NCI-H345 treated with DMSO at 0.1 percent for 48 hours (cell line): ENCODE data around the gene R3HDM4.

Experiments
- DNase-seq: peaks from one replicate; lab custom pipeline; 2025; ENCODE audit not compliant: unreplicated experiment; lab: John Stamatoyannopoulos, UW

R3HDM4 gene

GRCh38 chr19:917323-918151 is 4.5 kb upstream of the R3HDM4 start, which contains the start of gene KISS1R:
Gene KISS1R, plus strand, starts transcription at chr19:917333. Its CDS starts 170 bp downstream, at chr19:917503.
- no peak for DNase-seq

- DNase-seq, result no peak
Observed at GRCh38 chr19:916645-917322, 3.8 kb upstream of the R3HDM4 start.

- DNase-seq, result no peak
Observed at GRCh38 chr19:912181-913079, 589 bp downstream of the R3HDM4 start.

- DNase-seq, result no peak
Observed at GRCh38 chr19:911197-912033, 1.6 kb downstream of the R3HDM4 start.

- no peak for DNase-seq
Observed at GRCh38 chr19:907183-907853, 5.7 kb downstream of the R3HDM4 start.

GRCh38 chr19:906480-906879 is 6.5 kb downstream of the R3HDM4 start:
- no peak for DNase-seq

- DNase-seq, result no peak
Observed at GRCh38 chr19:904545-904944, 8.5 kb downstream of the R3HDM4 start.

GRCh38 chr19:903266-903797 is 9.7 kb downstream of the R3HDM4 start:
- no peak for DNase-seq

GRCh38 chr19:902446-903226 is 10.4 kb downstream of the R3HDM4 start:
- DNase-seq, result no peak

- no peak for DNase-seq
Observed at GRCh38 chr19:902093-902370, 11.0 kb downstream of the R3HDM4 start.

GRCh38 chr19:901216-902092 is 11.6 kb downstream of the R3HDM4 start:
- no peak for DNase-seq

GRCh38 chr19:900302-901111 is 12.5 kb downstream of the R3HDM4 start:
- no peak for DNase-seq

- DNase-seq, result no peak
Observed at GRCh38 chr19:900043-900301, 13.0 kb downstream of the R3HDM4 start.

GRCh38 chr19:899336-900042 is 13.5 kb downstream of the R3HDM4 start:
- DNase-seq, result no peak

GRCh38 chr19:898663-899062 is 14.4 kb downstream of the R3HDM4 start:
- DNase-seq, result no peak

- no peak for DNase-seq
Observed at GRCh38 chr19:897442-898039, 15.5 kb downstream of the R3HDM4 start.

GRCh38 chr19:896999-897398 is 16.0 kb downstream of the R3HDM4 start:
- DNase-seq, result no peak
